Pancreas (tissue), 10 donors: ENCODE data around the gene THRA. TPM values are rescaled to one million over a fixed set of nuclear protein-coding genes. Genes with fewer than 3 reads are reported as not detected.
A peak's percentile ranks its signal among the peaks of the same experiment; 100 is the strongest.

ENCODE experiments used
- ATAC-seq, 4 donors: fragments of 200-7000 bp; cut with Tn5 transposase; one replicate each; pipeline versions ENCODE4 v1.8.0 to v1.9.1; 2020; ENCODE audit warnings: mild to moderate bottlenecking in 4 of 4, moderate library complexity in 4 of 4
- DNase-seq, 6 donors: peaks; one replicate each; pipeline ENCODE4 v3.0.0-alpha.2; 2020
- FAIRE-seq: peaks from 2 replicates; lab custom pipeline; 2012; peaks lifted over from hg19 to GRCh38; lab: Jason Lieb, UNC
- H3K27ac ChIP-seq, 4 donors: fragments of 200-600 bp; sonication (generic); 1 replicate in 3 of 4; 2 replicates in 1 of 4; pipeline versions ENCODE4 v1.5.0 to v1.8.0; 2020
- H3K27me3 ChIP-seq, 4 donors: fragments of 200-600 bp; one replicate each; pipeline ENCODE4 v1.8.0; 2021
- H3K36me3 ChIP-seq, 3 donors: fragments of 200-600 bp; sonication (generic) in 1 of 3; one replicate each; pipeline versions ENCODE4 v1.5.0 to v1.8.0; 2020 to 2021
- H3K4me1 ChIP-seq, 3 donors: fragments of 200-600 bp; one replicate each; pipeline ENCODE4 v1.8.0; 2021
- H3K4me3 ChIP-seq, 4 donors: fragments of 200-600 bp; sonication (generic) in 2 of 4; one replicate each; pipeline versions ENCODE4 v1.5.0 to v1.8.0; 2020 to 2021
- H3K9me3 ChIP-seq, 4 donors: fragments of 200-600 bp; one replicate each; pipeline ENCODE4 v1.8.0; 2021
- WGBS, 2 donors: extraction: QIAGEN DNeasy Blood & Tissue Kit; methylation state at CpG; one replicate each; pipeline ENCODE4 v1.1.7; 2013; 5-methylcytosine and 5-hydroxymethylcytosine counted together
- intact Hi-C, 3 donors: fragments of 100-400 bp; cut with DNase I; formaldehyde crosslinking; loops; one replicate each; pipeline versions ENCODE4 v1.11.1 to v1.14.2; 2022
- polyA plus RNA-seq, 2 donors: library from polyadenylated mRNA; stranded (reverse); fragments of 200-250 nt; gene quantifications; one replicate each; pipeline ENCODE4 v1.2.3, GENCODE V29; 2013
- total RNA-seq, 6 donors: library from RNA; stranded (reverse); fragmentation: NEBNext Ultra II Directional in 4 of 6; extraction: Animal tissue kit (Norgen Biotek cat#: 25700) in 4 of 6; gene quantifications; one replicate each; pipeline versions ENCODE4 v1.2.1 to v1.2.4, GENCODE V29; 2021 to 2023
- TF ChIP-seq, protein P1 (sequence below), 4 donors: fragments of 200-600 bp; sonication (generic) in 3 of 4; IDR thresholded peaks; one replicate each; pipeline versions ENCODE4 v1.5.0 to v1.8.0; 2021; ENCODE audit warnings: antibody characterized with exemption in 4 of 4
- donor health status: healthy with polysubstance abuse.
- donor health status: DM: no; HTN: no; CAD: no; lungs with moderate emphysema.
- donor health status: DM: no; HTN: no; CAD: no.
- donor health status: control.
- donor health status: control.
- donor health status: Bipolar disorder and iron deficiency.
- donor health status: DM: yes; HTN: yes; CAD: no.
- donor health status: DM: no; HTN: no; CAD: no.
- donor health status: DM: no; HTN: no; CAD: no.
- donor health status: DM: yes; HTN: yes; CAD: no.

The THRA gene
- total and polyA plus RNA-seq, 8 donors = 13.8 to 35.7 (median 22.6) TPM

DNA sequence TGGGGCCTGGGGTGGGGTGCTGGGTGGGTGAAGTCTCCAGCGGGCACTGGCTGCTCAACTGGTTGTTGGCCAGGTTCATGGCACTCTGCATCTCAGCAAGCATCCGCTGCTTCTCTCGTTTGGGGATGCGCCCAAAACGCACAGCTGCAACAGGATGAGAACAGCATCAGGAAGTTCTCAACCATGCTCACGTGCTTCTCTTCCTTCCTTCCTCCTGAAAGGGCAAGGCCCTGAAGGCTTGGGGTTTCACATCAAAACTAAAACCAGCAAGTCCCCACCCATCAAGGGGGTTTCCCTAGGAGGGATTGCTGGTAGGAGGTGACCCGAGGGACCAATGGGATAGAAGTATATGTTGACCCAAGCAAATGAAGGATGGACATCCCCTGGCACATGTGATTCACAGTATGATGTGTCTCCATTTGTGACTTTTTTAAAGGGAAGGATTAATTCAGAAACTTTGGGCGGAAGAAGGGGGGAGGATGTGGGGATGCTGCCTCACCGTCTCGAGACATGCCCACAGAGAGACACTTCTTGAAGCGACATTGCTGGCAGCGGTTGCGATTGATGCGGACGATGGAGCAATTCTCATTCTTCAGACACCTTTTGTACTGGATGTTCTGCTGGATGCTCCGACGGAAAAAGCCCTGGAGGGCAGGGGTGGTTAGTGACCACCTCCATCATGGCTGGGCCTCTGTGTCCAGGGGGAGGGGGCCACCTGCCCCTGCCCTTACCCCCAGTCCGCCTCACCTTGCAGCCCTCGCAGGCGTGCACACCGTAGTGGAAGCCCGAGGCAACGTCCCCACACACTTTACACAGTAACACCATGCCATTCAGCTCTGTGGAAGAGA, 33.4 kb downstream of the THRA start:
- ATAC-seq = no peak
- no peak for FAIRE-seq
- intact Hi-C loops = no loop called here
- Histone ChIP-seq H3K4me3 (peak overlapping the region in 1 of 4 donors; percentile 18), H3K9me3 (no peaks in the 10 kb centered on the region), H3K4me1 (peaks cover 16 to 24% (median 20%) of the 10 kb centered on the region in 3 donors), H3K27ac (peak overlapping the region in 2 of 4 donors; percentile 94 to 96), H3K36me3 (peaks cover 0 to 42% (median 31%) of the 10 kb centered on the region in 3 donors), H3K27me3 (no peaks in the 10 kb centered on the region)
- peak in 1 of 6 donors; percentile 53 for DNase-seq
- WGBS, 2 donors = 71 to 74% methylated on average over 23 of the region's 23 CpGs
- TF ChIP-seq, protein P1, sequence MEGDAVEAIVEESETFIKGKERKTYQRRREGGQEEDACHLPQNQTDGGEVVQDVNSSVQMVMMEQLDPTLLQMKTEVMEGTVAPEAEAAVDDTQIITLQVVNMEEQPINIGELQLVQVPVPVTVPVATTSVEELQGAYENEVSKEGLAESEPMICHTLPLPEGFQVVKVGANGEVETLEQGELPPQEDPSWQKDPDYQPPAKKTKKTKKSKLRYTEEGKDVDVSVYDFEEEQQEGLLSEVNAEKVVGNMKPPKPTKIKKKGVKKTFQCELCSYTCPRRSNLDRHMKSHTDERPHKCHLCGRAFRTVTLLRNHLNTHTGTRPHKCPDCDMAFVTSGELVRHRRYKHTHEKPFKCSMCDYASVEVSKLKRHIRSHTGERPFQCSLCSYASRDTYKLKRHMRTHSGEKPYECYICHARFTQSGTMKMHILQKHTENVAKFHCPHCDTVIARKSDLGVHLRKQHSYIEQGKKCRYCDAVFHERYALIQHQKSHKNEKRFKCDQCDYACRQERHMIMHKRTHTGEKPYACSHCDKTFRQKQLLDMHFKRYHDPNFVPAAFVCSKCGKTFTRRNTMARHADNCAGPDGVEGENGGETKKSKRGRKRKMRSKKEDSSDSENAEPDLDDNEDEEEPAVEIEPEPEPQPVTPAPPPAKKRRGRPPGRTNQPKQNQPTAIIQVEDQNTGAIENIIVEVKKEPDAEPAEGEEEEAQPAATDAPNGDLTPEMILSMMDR (IDR thresholded peaks at IDR 0.05) = no peak

DNA sequence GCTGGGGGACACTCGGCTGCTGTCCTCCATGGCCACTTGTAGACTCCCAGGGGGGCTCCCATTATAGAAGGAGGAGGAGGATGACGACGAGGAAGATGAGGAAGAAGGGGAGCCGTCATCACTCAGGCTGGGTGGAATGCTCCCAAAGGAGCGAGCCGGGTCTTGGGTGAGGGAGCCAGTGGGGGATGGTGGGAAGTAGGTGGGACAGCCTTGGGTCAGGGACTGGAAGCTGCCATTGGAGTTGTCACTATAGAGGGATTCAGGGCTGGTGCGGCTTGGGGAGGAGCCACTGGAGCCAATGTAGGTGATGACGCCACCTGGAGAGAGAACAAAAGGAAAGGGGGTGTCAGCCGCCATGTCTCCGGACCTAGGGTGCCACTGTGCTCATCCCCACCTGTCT, 34.3 kb downstream of the THRA start:
- peak overlapping the region in 2 of 4 donors; percentile 39 to 79 for H3K4me3 ChIP-seq
- DNase-seq (peak in 2 of 6 donors; percentile 56 to 60), FAIRE-seq (no peak), ATAC-seq (no peak)
- H3K27ac ChIP-seq = peak overlapping the region in 3 of 4 donors; percentile 94 to 99 (median 96)
- TF ChIP-seq, protein P1 (IDR thresholded peaks at IDR 0.05) = no peak
- H3K36me3 ChIP-seq = peaks cover 0 to 42% (median 31%) of the 10 kb centered on the region in 3 donors
- H3K27me3 ChIP-seq = no peaks in the 10 kb centered on the region
- intact Hi-C loops = no loop called here
- peaks cover 25 to 33% (median 26%) of the 10 kb centered on the region in 3 donors for H3K4me1 ChIP-seq
- 70 to 73% methylated on average over 10 of the region's 10 CpGs for WGBS, 2 donors
- no peaks in the 10 kb centered on the region for H3K9me3 ChIP-seq

DNA sequence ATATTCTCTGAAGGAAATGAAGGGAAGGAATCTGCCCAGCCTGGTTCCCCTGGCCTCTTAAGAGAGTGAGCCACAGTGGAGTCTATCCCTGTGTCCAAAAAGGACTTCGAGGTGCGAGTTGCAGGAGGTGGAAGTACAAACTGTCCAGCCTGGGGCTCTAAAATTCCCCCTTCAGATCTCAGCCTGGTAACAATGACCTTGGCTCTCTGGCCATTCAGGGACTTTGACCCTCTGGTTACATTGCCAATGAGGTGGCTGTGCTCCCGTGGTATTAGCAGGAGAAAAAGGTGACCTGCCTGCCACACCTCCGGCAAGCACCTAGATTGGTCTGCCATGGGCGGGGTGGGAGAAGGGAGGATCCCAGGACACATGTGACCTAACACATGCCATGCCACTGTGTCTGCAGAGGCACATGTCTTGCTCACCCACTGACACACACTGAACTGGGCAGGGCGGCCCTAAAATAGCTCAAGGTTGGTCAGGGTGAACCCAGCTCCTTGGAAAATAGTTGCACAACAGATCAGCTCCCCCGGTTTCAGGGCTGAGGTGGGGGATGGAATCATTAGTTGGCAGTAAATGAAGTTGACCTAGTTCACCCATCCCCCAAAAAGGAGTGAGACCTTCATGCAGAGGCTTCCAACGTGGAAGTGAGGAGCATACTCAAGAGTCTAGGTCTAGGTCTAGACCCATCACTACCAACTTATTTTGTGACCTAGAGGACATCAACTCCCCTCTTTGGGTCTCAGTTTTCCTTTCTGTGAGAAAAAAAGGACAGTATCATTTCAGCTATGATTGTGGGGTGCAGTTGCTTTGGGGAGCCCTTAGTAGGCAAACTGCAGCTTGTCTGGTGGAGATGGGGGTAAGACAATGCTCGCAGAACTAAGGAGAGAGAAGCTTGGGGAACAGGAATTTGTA, 35.4 kb downstream of the THRA start:
- Histone ChIP-seq H3K27ac (peak overlapping the region; percentile 94 to 99 (median 96)), H3K4me3 (peak overlapping the region in 2 of 4 donors; percentile 39 to 79), H3K36me3 (peaks cover 0 to 37% (median 28%) of the 10 kb centered on the region in 3 donors), H3K9me3 (no peaks in the 10 kb centered on the region), H3K4me1 (peaks cover 34 to 40% (median 35%) of the 10 kb centered on the region in 3 donors), H3K27me3 (no peaks in the 10 kb centered on the region)
- ATAC-seq = peak; percentile 24 to 42 (median 32)
- 7 to 9% methylated on average over 9 of the region's 9 CpGs for WGBS, 2 donors
- peak; percentile 72 to 91 (median 90) for DNase-seq
- no peak for FAIRE-seq
- intact Hi-C loops = no loop called here
- TF ChIP-seq, protein P1 (IDR thresholded peaks at IDR 0.05) = no peak

DNA sequence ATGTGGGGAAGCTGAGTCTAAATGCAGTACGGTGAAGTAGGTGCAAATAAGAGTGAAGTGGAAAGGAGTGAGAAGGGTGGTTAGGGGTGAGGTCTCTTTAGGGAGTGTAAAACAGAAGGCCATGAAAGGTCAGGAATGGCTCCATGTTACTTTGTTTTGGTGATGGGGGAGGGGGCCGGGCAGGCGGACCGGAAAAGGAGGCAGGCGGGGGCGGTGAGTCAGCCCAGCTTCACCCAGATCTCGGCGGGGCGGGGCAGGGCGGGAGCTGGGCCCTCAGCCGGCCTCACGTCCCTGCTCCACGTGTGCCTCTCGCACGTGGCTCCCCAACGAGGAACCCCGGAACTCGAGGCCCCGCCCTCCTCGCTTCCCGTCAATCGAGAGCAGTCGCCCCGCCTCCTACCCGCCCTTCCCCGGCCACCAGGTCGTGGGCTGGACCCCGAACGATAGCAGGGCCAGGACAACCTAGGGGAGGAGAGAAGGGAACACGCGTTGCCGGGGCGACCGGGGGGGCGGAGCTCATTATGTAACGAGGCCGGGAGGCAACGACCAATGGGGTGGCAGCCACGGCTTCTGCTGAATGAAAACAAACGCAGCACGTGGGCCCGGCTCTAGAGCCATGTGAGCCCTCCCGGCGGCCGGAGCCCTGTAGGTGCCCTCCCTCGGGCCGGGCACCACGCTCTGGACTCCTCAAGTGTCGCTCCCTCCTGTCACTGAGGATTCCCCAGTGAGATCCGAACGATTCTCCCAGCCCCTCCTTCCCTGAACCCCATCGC, 36.3 kb downstream of the THRA start:
- FAIRE-seq (no peak), DNase-seq (peak; percentile 99 to 100 (median 100)), ATAC-seq (peak; percentile 64 to 76 (median 72))
- peak overlapping the region; percentile 94 to 99 (median 96) for H3K27ac ChIP-seq
- intact Hi-C loops = no loop called here
- peaks cover 0 to 29% (median 24%) of the 10 kb centered on the region in 3 donors for H3K36me3 ChIP-seq
- H3K27me3 ChIP-seq = no peaks in the 10 kb centered on the region
- no peaks in the 10 kb centered on the region for H3K9me3 ChIP-seq
- H3K4me3 ChIP-seq = peak overlapping the region; percentile 45 to 79 (median 63)
- WGBS, 2 donors = 0 to 1% methylated on average over 44 to 52 of the region's 52 CpGs
- H3K4me1 ChIP-seq = peaks cover 41 to 48% (median 43%) of the 10 kb centered on the region in 3 donors
- TF ChIP-seq, protein P1 (IDR thresholded peaks at IDR 0.05) = no peak
